Measurements from ENCODE around the gene MYBPC2.
"Not testable (repeated sequence)": the region's sequence is repeated elsewhere in the genome, so short reads cannot be mapped to it uniquely, and the experiment has no call there.

MYBPC2 gene

DNA sequence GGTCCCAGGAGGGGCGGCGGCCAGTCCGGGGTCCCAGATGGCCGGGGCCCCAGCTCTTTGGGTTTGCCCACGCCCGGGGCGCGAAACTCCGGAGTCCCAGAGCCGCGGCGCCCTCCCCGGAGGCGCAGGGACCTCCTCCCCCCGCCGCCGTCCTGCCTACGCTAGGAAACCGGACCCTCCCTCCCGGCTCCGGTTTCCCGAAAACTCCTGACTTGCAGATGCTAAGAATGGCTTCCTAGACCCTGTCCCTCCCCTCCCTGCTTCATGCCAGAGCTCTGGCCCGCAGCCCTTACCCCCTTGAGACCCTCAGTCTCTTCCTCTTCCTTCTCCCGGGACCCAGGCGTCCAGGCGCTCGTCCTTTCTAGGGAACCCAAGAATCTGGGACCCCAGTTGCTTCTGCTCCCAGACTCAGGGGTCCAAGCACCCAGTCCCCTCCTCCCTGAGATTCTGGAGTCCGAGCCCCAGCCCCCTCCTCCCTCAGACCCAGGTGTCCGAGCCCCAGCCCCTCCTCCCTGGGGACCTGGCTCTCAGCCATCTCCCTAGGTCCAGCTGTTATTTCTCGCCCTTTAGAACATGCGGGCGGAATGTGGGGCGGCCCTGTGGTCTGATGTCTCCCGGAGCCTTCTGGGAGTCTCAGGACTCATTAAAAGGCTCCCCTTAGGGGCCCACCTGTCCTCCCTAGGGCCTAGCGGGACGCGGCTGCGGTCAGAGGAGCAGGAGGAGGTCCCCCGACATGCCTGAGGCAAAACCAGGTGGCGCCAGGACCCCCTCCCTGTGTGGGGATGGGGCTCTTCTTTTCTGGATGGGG, at the start of gene MYBPC2:
Gene MYBPC2 (plus strand): TSS at position 672 of the 808 bp plus-strand sequence. CDS start 62 bp downstream, at position 734.
- no peak for DNase-seq

DNA sequence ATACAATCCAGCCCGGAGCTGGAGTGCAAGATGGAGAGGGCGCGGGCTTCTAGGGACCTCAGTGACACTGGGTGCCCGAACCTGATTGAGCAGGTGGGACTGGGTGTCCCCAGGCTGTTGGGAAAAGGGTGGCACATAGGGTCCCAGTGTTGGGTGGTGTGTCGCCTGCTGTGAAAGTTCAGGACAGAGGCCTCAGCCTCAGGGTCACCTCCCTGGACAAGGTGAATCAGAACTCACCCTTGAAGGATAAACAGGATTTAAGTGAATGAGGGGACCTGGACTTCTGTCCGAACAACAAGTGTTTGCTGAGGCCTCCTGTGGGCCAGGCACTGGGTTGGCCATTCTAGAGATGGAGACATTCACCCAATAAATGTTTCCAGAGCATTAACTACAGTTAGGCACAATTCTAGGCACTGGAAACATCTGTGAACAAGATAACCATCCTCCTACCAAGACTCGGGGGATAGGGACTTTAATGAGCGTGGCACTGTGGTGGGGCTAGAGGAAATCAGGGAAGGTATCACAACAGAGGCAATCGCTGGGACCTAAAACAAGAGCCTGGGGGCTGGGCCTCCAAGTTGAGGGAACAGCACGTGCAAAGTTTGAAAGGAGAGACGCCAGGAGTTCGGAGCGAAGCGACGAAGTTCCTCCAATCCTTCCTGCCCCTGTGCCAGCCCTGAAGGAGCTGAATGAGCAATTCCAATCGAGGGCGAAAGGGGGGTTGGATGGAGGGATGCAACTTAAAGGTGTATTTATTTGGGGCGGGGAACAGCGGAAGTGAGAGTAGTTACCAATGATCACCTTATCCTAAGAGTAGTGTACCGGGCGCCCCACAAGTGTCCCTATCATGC, 49.5 kb upstream of the MYBPC2 start:
- DNase-seq, result no peak

DNA sequence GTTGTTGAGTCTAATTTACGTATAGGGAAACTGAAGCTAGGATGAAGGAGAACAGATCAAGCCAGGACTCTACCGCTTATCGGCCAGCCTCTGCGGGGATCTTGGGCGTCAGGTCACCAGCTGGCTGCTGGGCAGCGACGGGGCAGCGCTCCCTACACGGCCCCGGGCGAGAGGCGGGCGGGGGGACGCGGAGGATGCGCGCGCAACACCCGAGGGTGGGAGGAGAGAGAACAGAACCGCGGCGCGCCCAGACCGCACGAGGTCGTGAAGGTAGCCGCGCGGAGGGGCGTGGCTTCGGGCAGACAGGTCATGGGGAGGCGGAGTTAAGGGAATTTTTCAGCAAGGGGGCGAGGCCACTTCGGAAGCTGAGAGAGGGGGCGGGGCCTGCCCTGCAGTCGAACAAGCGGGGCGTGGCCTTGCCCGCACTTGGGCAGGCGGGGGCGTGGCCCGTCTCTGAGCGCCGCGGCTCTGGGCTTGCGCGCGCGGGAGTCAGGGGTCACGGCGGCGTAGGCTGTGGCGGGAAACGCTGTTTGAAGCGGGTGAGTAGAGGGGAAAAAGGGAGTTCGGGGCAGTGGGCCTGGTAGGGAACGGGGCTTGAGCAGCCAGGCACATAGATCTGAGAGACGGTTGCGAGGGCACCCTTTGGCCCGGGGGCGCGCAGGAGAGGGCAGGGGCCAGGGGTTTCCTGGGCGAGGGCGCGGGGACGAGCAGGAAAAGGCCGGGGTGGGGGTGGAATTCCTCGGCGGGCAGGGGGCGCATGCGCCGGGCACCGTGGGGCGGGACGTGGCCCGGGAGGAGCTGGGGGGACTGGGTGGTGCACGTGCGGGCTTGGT, 48.6 kb upstream of the MYBPC2 start, which contains the start of gene POLD1:
Gene POLD1 (plus strand): TSS at position 496 of the 833 bp plus-strand sequence. CDS start 14,505 bp downstream, outside the sequence.
- DNase-seq, result peak; percentile 97

DNA sequence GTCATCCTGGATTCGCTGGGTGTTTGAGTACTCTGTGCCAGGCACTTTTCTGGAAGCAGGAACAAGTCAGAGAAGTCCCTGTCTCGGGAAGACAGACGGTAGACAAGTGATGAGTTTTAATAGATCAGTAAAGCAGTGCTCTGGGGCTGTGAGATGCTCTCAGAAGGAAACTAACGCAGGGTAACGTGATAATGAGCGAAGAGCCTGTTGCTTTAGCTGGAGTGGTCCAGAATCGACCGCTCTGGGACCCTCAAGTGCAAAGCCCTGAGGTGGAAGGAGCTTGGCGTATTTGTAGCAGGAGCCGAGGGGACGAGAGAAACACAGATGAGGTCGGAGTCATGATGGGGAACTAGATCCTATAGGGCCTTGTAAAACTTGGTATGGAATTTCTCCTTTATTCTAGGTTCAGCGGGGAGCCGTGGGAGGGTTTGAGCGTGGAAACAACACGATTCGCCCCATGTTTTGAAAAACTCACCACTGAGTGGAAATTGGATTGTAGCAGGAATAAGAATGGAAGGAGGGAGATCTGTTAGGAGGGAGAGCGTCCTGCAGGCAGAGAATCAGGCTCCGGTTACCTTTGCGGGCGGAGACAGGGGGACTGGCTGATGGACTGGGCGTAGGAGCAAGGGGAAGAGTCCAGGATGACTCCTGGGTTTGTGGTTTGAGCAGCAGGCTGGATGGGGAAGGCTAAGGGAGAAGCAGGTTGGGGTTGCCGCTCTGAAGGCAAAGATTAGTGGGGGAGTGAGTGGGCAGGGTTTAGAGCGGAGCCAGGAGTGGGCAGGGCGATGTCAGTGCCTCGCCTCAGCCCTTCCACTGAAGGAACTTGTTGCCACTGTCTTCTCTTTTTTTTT, 47.8 kb upstream of the MYBPC2 start:
- DNase-seq, result no peak

DNA sequence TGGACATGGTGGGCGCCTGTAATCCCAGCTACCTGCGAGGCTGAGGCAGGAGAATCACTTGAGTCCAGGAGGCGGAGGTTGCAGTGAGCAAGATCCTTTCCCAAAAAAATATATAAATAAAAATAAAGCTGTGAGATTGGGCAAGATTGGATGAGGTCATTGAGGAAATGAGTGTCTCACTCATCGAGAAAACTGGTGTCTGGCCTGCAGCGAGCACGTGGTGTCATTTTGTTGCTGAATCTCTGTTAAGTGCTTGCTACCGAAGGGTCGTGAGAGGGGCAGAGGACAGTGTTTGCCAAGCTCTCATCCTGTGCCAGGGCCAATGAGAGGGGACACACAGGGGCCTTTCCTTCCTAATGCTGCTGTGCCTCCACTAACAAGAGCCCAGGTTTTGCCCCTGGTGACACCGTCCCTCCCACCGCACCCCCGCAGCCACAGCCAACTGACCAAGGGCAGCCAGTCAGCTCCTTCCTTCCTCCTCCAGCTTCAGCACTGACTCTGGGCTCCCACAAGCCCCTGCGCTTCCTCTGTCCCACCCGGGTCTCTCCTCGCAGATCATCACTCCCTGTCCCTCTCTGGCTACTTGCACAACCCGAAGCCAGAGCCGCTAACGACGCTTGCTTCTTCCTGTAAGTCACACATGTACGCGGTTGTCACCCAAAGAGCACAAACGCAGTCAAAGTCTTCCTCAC, 45.4 kb upstream of the MYBPC2 start:
- DNase-seq, result no peak

DNA sequence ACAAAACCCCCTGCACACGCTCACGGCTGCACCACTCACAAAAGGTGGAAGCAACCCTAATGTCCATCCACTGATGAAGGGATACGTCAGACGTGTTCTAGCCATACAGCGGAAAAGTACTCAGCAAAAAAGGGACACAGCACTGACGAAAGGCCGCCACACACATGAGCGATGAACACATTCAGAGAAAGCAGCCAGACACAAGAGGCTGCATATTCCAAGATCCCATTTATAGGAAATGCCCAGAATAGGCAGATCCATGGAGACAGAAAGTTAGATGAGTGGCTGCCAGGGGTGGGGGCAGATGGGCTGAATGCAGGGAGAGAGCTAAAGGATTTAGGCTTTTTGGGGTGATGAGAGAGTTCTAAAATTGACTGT, 44.8 kb upstream of the MYBPC2 start:
- DNase-seq, result no peak

DNA sequence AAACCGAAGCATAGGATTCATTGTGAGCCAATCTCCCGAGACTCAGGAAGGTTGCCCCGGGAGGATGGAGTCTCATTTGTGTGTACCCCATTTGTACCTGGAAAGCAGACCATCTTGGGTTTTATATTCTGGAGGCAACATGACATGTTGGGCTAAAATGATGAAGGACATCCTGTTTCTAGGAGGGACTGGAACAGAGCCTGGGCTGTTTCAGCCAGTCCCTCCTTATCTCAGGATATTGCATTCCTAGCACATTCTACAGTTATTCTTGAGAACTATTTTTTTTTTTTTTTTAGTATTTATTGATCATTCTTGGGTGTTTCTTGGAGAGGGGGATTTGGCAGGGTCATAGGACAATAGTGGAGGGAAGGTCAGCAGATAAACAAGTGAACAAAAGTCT, 42.4 kb upstream of the MYBPC2 start:
- DNase-seq, result not testable (repeated sequence)

DNA sequence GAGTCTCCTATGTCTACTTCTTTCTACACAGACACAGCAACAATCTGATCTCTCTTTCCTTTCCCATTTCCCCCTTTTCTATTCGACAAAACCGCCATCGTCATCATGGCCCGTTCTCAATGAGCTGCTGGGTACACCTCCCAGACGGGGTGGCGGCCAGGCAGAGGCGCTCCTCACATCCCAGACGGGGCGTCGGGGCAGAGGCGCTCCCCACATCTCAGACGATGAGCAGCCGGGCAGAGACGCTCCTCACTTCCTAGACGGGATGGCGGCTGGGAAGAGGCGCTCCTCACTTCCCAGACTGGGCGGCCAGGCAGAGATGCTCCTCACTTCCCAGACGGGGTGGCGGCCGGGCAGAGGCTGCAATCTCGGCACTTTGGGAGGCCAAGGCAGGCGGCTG, 41.7 kb upstream of the MYBPC2 start:
- DNase-seq, result not testable (repeated sequence)

DNA sequence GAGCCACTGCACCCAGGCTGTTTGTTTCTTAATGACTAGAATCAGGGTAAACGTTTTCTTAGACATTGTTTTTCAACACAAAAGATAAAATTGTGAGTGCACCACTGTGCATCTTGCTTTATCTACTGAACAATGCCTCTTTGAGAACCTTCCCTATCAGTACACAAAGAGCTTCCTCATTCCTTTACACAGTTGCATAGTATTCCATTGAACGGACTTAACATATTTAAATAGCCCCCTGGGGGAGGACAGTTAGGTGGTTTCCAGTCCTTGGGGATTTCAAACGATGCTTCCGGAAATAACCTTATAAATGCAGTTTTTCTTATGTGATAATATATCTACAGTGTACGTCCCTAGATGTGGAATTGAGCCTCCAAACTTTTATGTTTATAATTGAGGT, 39.9 kb upstream of the MYBPC2 start:
- no peak for DNase-seq

DNA sequence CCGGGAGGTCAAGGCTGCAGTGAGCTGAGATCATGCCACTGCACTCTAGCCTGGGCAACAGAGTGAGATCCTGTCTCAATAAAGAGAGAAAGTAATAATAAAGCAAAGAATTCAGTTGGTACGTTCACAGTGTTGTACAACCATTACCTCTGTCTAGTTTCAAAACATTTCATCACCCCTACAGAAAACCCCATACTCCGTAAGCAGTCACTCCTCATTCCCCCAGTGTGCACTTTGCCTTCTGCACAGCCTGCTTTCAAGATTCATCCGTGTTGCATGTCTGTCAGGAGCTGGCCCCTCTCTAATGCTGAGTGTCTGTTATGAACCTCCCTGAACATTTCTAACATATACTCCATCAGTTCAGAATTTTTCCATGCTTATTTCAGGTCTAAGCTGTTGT, 39.1 kb upstream of the MYBPC2 start:
- no peak for DNase-seq

DNA sequence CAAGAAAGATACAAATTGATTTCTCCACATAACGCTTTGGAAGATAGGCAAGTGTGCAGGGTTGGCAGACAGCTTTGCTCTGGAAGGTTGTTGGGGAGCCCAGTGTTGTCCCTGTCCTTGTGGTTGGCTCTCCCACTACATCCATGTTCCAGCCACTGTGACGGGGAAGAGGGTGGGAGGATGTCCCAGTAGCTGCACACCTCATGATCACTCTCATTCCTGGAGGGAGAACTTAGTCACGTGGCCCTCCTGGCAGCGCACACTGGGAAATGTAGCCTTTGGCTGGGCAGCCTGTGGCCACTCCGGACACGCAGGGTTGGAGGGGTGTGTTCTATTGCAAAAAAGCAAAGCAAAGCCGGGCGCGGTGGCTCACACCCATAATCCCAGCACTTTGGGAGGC, 38.7 kb upstream of the MYBPC2 start:
- DNase-seq, result no peak

DNA sequence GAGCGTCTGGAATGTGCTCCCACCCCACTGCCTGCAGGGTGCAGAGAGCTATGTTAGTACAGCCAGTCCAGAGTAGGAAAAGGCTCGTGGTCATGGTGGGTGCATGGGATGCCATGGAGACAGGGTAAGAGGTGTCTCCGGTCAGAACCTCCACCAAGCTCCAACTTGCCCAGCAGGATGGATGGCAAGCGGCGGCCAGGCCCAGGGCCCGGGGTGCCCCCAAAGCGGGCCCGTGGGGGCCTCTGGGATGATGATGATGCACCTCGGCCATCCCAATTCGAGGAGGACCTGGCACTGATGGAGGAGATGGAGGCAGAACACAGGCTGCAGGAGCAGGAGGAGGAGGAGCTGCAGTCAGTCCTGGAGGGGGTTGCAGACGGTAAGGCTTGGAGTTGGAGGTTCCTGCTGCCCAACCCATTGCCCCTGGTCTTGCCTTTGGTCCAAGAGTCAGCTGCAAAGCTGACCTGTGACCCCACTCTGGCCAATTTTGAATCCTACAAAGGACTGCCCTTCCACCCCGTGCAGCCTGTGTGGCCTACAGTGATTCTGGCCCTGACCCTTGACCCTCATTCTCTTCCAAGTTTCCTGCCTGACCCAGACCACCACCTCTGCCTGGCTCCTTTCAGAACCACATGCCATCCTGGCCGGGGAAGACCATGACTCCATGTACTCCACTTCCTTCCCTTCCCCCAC, 33.9 kb upstream of the MYBPC2 start:
- no peak for DNase-seq

DNA sequence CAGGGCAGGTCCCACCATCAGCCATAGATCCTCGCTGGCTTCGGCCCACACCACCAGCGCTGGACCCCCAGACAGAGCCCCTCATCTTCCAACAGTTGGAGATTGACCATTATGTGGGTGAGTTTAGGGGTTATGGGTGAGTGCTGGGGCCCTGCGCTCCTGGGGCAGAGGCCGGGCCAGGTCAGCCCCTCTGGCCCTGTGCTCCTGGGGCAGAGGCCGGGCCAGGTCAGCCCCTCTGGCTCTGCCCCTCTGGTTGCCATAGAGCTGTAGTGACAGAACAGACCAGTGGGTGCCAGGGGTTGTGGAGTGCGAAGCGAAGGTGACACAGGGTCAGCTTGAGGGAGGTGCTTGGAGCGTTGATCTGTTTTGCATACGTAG, 33.3 kb upstream of the MYBPC2 start:
- no peak for DNase-seq

DNA sequence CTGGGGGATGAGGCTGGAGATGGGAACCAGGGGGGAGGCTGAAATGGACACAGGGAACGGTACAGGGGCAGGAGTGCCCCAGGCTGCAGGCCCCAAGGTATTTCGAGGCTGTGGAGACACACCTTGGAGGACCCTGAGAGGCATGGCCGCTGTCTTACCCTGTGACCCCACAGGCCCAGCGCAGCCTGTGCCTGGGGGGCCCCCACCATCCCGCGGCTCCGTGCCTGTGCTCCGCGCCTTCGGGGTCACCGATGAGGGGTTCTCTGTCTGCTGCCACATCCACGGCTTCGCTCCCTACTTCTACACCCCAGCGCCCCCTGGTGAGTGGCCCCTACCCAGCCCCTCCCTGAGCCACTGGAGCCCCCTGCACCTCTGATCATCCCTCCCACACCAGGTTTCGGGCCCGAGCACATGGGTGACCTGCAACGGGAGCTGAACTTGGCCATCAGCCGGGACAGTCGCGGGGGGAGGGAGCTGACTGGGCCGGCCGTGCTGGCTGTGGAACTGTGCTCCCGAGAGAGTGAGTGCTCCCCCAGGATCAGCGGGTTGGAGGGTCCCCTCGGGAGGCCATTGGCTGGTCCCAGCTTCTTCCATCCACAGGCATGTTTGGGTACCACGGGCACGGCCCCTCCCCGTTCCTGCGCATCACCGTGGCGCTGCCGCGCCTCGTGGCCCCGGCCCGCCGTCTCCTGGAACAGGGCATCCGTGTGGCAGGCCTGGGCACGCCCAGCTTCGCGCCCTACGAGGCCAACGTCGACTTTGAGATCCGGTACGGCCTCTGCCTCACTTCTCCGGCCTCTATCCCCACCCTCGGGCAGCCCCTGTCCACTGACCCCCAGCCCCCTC, 30.9 kb upstream of the MYBPC2 start:
- DNase-seq, result no peak

DNA sequence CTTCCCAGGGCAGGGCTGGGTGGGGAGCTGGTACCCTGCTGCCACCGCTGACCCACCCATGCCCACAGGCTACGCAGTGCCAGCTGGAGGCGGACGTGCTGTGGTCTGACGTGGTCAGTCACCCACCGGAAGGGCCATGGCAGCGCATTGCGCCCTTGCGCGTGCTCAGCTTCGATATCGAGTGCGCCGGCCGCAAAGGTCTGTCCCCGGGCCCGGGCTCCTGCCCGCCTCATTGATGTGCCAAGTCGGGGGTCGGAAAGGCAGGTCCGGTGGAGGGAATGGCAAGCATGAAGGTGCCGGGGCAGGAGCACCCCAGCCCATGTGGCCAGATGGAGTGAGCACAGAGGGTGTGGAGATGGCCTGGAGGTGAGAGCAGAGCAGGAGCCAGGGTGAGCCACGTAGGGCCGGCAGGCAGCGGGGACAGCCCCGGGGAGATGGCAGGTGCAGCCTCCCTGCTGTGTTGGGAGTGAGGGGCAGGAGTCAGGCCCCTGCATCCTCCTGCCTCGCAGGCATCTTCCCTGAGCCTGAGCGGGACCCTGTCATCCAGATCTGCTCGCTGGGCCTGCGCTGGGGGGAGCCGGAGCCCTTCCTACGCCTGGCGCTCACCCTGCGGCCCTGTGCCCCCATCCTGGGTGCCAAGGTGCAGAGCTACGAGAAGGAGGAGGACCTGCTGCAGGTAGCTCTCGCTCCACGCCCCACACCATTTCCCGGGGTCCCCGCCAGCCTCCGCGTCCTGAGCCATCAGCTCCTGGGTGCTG, 30.0 kb upstream of the MYBPC2 start:
- DNase-seq, result no peak

DNA sequence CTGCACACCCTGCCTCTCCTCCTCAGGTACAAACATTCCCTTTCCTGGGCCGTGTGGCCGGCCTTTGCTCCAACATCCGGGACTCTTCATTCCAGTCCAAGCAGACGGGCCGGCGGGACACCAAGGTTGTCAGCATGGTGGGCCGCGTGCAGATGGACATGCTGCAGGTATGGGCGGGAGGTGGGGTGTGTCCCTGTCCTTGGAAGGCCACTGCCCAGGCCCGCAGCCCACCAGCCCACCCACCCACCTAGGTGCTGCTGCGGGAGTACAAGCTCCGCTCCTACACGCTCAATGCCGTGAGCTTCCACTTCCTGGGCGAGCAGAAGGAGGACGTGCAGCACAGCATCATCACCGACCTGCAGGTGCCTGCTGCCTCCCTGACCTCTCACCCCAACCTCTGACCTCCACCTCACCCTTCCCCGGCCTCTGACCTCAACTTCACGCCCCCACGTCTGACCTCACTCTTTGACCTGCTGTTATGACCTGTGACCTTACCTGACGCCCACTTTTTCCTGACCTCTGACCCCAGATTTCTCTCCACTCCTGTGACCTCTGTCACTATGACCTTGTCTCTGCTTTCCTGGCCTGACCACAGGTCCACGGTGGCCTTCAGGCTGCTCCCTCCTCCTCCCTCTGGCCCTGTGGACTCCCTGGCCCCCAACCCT, 26.4 kb upstream of the MYBPC2 start:
- no peak for DNase-seq

DNA sequence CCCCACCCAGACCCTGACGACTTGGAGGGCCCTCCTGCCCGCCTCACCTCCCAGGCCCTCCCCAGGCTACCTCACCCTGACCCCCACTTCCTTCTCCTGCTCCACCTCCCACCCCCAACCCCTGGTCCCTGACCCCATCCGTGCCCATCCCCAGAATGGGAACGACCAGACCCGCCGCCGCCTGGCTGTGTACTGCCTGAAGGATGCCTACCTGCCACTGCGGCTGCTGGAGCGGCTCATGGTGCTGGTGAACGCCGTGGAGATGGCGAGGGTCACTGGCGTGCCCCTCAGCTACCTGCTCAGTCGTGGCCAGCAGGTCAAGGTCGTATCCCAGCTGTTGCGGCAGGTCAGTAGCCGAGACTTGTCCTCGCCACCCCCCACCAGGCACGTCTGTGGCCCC, 25.9 kb upstream of the MYBPC2 start:
- DNase-seq, result no peak

DNA sequence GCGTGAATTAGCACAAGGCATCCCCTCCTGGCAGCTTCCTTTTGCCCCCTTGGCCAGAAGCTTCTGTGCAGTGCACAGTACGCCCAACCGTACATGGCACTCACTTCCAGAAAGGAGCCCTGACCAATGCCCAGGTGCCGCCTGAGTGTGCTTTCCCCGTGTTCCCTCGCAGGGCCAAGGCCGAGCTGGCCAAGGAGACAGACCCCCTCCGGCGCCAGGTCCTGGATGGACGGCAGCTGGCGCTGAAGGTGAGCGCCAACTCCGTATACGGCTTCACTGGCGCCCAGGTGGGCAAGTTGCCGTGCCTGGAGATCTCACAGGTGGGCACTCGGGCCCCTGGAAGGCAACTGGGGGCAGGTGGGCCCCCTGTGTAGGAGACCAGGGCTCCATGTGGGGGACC, 23.3 kb upstream of the MYBPC2 start:
- no peak for DNase-seq

DNA sequence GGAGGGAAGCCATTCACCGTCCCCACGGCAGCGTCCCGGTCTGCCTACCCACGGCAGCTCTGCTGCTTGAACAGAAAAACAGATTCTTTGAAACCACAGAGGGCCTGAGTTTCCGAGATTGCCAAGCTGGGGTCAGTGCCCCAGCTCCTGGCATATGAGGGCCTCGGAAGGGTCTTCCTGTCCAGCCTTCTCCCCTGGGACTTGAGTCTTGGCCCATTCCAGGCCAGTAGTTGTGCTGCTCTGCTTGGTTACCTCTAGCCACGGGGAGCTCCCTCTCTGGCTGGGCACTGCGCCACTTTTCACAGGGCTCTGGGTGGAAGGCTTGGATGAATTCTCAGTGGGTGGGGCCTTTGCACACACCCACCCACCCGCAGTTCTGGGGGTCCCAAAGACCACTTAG, 22.6 kb upstream of the MYBPC2 start:
- DNase-seq, result no peak
